ENCODE results near the gene DBX2.
"Not testable (repeated sequence)": the region's sequence is repeated elsewhere in the genome, so short reads cannot be mapped to it uniquely, and the experiment has no call there.

The DBX2 gene

DNA sequence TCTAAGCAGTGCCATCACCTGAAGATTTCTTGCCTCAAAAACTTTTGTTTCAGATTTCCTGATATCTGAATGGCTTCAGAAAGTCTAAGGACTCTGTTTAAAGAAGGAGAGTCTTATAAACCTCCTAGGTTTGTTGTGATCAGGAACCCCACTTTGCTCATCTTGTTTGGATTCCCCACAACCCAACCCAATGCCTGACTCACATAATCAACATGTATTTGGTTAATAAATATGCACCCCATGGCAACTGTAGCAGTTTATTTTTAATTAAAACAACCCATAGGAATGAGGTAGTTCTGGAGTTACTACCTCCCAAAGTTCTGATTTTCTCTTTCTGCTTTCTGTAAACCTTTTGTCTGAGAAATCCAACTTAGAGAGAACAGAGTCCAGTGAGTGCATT lies 51.5 kb downstream of the DBX2 start:
- TF ChIP-seq, protein P1, sequence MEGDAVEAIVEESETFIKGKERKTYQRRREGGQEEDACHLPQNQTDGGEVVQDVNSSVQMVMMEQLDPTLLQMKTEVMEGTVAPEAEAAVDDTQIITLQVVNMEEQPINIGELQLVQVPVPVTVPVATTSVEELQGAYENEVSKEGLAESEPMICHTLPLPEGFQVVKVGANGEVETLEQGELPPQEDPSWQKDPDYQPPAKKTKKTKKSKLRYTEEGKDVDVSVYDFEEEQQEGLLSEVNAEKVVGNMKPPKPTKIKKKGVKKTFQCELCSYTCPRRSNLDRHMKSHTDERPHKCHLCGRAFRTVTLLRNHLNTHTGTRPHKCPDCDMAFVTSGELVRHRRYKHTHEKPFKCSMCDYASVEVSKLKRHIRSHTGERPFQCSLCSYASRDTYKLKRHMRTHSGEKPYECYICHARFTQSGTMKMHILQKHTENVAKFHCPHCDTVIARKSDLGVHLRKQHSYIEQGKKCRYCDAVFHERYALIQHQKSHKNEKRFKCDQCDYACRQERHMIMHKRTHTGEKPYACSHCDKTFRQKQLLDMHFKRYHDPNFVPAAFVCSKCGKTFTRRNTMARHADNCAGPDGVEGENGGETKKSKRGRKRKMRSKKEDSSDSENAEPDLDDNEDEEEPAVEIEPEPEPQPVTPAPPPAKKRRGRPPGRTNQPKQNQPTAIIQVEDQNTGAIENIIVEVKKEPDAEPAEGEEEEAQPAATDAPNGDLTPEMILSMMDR (IDR thresholded peaks at IDR 0.05): no peak
- H3K4me1 ChIP-seq (ENCODE audit: control insufficient read depth in 1 of 2, insufficient read depth in 1 of 2, low read depth in 1 of 2, low read length in 1 of 2): no peaks in the 10 kb centered on the region
- no peaks in the 10 kb centered on the region for H3K36me3 ChIP-seq
- H3K27ac ChIP-seq: no peak overlapping the region
- H3K4me3 ChIP-seq (ENCODE audit: low read depth in 1 of 2, low read length in 1 of 2): no peak overlapping the region
- no peaks in the 10 kb centered on the region for H3K9me3 ChIP-seq
- H3K27me3 ChIP-seq: no peaks in the 10 kb centered on the region

DNA sequence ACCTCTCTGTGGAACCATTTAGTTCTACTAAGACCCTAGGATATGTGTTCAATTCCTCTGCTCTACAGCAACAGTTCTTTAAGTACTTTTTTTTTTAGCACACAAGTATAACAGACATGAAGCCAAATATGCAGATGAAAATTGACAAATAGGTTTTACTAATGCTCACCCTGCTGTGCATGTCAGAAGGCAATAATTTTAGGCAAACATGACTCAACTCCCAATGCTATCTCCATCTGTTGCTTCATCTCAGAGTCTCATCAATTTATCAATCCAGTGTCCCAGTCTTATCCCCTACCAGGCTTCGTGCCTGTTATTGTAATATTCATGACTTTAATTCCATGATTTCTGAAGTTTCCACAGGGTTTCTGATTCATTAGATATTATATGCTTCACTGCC lies 57.7 kb downstream of the DBX2 start:
- H3K4me1 ChIP-seq (ENCODE audit: control insufficient read depth in 1 of 2, insufficient read depth in 1 of 2, low read depth in 1 of 2, low read length in 1 of 2): no peaks in the 10 kb centered on the region
- TF ChIP-seq, protein P1 (IDR thresholded peaks at IDR 0.05): no peak

DNA sequence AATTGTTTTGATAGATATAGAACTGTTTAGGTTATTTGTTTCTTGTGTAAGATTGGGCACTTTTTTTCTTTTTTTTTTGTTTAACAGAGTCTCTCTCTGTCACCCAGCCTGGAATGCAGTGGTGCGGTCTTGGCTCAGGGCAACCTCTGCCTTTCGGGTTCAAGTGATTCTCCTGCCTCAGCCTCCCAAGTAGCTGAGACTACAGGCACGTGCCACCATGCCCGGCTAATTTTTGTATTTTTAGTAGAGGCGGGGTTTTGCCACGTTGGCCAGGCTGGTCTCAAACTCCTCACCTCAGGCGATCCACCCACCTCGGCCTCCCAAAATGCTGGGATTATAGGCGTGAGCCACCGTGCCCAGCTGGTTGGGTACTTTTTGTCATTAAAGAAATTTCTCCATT lies 66.0 kb downstream of the DBX2 start:
- H3K4me1 ChIP-seq (ENCODE audit: control insufficient read depth in 1 of 2, insufficient read depth in 1 of 2, low read depth in 1 of 2, low read length in 1 of 2); H3K9me3 ChIP-seq; H3K27ac ChIP-seq; H3K27me3 ChIP-seq; H3K4me3 ChIP-seq (ENCODE audit: low read depth in 1 of 2, low read length in 1 of 2); H3K36me3 ChIP-seq: not testable (repeated sequence)

More for the DNA sequence above, 57.7 kb downstream of the DBX2 start:
- H3K27ac ChIP-seq: no peak overlapping the region
- H3K4me3 ChIP-seq (ENCODE audit: low read depth in 1 of 2, low read length in 1 of 2): no peak overlapping the region
- H3K27me3 ChIP-seq: no peaks in the 10 kb centered on the region
- H3K9me3 ChIP-seq: no peaks in the 10 kb centered on the region
- no peaks in the 10 kb centered on the region for H3K36me3 ChIP-seq

DNA sequence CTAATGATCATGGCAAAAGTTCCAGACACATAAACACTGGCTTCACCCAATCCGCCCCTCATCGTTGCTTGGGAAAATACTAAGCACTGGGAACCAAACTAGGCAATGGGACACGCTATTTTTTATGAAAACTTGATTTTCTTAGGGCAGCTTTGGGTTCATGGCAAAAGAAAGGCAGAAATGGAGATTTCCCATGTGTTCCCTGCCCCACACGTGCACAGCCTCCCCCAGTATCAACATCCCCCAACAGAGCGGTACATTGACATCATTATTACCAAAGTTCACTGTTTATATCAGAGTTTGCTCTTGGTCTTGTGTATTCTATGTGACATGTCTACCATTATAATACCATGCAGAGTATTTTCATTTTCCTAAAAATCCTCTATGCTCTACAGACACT lies 71.0 kb downstream of the DBX2 start:
- H3K27me3 ChIP-seq: no peaks in the 10 kb centered on the region
- TF ChIP-seq, protein P1 (IDR thresholded peaks at IDR 0.05): no peak
- H3K9me3 ChIP-seq: no peaks in the 10 kb centered on the region
- H3K36me3 ChIP-seq: no peaks in the 10 kb centered on the region
- H3K27ac ChIP-seq: no peak overlapping the region
- H3K4me1 ChIP-seq (ENCODE audit: control insufficient read depth in 1 of 2, insufficient read depth in 1 of 2, low read depth in 1 of 2, low read length in 1 of 2): no peaks in the 10 kb centered on the region
- no peak overlapping the region for H3K4me3 ChIP-seq (ENCODE audit: low read depth in 1 of 2, low read length in 1 of 2)

DNA sequence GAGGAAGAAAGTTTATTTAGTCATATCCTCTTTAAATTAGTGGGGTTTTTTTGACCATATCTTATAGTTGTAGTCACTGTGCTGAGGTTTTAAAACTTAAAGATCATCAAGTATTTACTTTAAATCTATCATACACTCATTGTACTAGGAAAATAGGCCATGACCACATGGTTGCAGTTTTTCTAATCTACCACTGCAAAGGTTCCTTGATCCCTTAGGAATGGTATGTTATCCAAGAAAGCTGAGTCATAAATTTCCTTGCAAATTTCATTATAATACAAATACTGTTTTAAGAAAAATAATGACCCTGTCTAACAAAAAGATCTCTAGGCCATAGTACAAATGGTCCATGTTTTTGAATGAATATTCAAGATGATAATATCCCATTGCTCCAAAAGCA lies 74.7 kb downstream of the DBX2 start:
- no peak overlapping the region for H3K4me3 ChIP-seq (ENCODE audit: low read depth in 1 of 2, low read length in 1 of 2)
- H3K9me3 ChIP-seq: no peaks in the 10 kb centered on the region
- no peak overlapping the region for H3K27ac ChIP-seq
- H3K36me3 ChIP-seq: no peaks in the 10 kb centered on the region
- TF ChIP-seq, protein P1 (IDR thresholded peaks at IDR 0.05): no peak
- H3K27me3 ChIP-seq: no peaks in the 10 kb centered on the region
- no peaks in the 10 kb centered on the region for H3K4me1 ChIP-seq (ENCODE audit: control insufficient read depth in 1 of 2, insufficient read depth in 1 of 2, low read depth in 1 of 2, low read length in 1 of 2)

DNA sequence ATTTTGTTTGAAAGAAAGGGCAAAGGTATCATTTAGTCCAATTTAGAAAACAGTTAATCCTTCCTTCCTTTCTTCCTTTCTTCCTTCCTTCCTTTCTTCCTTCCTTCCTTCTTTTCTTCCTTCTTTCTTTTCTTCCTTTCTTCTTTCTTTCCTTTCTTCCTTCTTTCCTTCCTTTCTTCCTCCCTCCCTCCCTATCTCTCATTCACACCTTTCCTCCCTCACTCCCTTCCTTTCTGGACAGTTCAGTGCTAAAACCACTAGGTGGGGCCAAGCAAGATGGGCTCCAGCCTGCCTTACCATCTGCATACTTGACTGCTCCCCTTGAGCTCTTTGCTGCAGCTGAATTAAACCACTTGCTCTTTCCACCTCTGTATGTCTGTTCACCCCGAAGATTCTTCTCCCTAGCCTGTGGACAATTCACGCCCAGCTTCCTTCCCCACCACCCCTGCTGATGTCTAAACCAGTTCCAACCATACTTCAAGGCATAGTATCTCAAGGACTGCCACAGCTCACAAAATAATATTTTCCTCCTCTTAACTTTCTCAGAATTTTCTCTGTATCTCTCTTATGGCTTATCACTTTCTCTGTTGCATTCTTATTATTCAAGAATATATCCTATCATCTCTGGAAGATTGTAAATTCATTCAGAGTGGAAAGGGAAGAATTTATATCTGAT lies 78.0 kb downstream of the DBX2 start:
- H3K36me3 ChIP-seq: no peaks in the 10 kb centered on the region
- no peaks in the 10 kb centered on the region for H3K9me3 ChIP-seq
- no peak overlapping the region for H3K27ac ChIP-seq
- H3K4me3 ChIP-seq (ENCODE audit: low read depth in 1 of 2, low read length in 1 of 2): no peak overlapping the region
- H3K4me1 ChIP-seq (ENCODE audit: control insufficient read depth in 1 of 2, insufficient read depth in 1 of 2, low read depth in 1 of 2, low read length in 1 of 2): no peaks in the 10 kb centered on the region
- TF ChIP-seq, protein P1 (IDR thresholded peaks at IDR 0.05): no peak
- no peaks in the 10 kb centered on the region for H3K27me3 ChIP-seq
